SKM-1 treated with dmso at 0.1 percent for 144 hours (cell line): Measurements from ENCODE around the gene LRP8.

ENCODE experiments used
- DNase-seq: peaks from one replicate; lab custom pipeline; 2025; ENCODE audit not compliant: unreplicated experiment; lab: John Stamatoyannopoulos, UW

Gene LRP8

GRCh38 chr1:53324321-53324720 lies 3.5 kb downstream of the LRP8 start:
- no peak for DNase-seq

DNA sequence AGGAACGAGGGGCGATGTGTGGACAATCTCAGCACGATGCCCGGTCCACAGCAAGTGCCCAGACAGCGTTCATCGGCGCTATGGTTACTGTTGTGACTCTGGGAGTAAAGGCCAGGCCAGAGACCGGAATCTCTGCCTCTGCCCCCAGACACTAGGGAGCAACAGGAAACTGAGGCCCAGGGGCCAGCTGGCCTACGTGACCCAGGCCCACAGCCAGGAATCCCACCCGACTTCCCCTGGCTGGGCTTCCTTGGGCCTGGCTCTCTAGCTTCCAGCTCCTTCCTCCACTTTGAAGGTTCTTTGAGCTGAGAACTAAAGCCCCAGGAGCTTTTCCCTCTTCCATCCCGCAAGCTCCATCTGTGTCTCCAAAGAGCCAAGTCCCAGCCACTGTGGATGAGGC lies 4.6 kb downstream of the LRP8 start:
- DNase-seq: no peak

DNA sequence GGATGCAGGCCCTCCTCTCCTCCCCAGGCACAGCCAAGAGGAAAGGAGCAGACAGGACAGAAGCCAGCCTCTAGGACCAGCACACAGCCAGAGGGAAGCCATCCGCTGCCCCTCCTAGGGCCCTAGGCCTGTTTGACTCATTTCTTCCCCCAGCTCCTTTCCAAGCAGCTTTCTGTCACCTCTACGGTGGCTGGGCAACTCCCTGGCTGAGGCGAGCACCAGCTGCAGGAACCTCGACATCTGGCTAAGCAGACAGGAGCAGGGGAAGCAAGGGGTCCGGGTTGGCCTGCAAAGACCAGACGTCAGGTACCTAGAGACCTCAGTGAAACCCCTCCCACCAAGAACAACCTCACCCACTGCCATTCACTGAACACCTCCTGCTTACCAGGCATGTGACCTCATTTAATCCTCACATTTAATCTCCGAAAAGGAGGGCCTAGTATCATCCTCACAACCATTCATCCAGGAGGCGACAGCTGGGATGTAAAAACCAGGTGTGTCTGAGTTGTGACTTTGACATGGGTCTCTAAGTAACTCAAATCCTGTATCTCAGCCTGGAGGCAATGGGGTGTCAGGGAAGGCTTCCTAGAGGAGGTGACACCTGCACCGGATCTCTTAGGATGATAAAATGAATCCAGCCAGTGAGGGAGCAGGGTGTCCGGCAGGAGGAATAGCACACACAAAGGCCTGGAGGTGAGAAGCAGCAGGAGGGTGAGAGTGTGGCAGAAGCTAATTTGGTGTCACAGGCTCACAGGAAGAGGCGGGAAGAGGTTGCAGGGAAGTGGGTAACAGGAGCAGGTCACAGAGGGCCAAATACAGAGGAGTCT lies 5.9 kb downstream of the LRP8 start:
- no peak for DNase-seq

DNA sequence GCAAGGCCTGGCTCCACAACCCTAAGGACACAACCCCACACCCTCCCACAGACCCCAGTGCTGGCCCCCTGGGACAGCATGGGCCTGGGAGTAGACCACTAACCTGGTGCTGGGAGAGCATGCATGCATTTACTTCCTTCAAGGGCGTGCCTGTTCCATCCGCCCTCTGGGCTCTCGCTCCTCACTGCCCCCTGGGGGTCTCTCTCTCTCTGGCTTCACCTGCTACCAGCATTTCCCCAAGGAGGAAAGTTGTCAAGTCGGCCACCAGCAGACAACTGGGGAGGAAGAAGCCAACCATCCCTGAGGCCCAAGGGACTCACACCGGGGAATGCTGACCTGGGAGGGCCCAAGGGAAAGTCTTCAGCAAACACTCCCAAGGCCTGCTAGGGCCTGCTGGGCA lies 6.5 kb downstream of the LRP8 start:
- DNase-seq: no peak

GRCh38 chr1:53320646-53321045 lies 7.2 kb downstream of the LRP8 start:
- DNase-seq: no peak

DNA sequence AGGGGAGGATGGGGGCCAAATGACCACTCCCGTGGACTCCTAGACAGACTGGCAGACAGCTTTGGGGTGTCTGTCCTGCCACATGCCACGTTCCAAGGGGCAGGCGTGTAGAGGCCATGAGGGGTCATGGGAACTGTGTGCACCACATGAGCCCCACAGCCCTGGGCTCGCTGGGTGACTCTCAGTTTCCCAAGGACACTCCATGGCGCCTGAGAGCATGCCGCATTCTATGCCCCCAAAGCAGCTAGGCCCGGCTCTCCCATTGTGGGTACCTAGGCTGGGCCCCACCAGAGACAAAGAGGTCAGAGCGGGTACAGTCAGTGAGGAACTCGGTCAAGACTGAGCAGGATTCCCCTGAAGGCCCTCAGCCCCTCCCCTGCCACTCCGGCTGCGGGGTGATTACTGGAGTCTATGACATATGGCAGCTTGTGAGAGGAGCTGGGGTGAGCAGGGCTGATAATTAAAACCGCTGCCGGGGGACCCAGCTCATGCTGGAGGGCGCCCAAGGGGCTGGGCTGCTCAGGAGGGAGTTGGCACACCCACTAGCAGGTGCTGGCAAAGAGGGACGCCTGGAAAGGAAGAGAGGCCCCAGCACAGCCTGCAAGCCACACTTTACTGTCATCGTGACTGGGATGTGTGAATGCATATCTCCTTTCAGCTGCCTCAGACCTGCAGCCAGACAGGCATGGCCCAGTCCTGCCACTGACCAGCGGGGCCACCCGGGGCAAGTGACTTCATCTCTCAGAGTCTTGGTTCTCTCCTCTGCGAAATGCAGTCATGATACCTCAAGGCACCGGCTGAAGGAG lies 8.4 kb downstream of the LRP8 start:
- DNase-seq: no peak

- DNase-seq: no peak
Measured at GRCh38 chr1:53317646-53318539, 10.0 kb downstream of the LRP8 start.

GRCh38 chr1:53316766-53317581 lies 10.9 kb downstream of the LRP8 start:
- DNase-seq: no peak

- DNase-seq: no peak
Measured at GRCh38 chr1:53316424-53316765, 11.5 kb downstream of the LRP8 start.

DNA sequence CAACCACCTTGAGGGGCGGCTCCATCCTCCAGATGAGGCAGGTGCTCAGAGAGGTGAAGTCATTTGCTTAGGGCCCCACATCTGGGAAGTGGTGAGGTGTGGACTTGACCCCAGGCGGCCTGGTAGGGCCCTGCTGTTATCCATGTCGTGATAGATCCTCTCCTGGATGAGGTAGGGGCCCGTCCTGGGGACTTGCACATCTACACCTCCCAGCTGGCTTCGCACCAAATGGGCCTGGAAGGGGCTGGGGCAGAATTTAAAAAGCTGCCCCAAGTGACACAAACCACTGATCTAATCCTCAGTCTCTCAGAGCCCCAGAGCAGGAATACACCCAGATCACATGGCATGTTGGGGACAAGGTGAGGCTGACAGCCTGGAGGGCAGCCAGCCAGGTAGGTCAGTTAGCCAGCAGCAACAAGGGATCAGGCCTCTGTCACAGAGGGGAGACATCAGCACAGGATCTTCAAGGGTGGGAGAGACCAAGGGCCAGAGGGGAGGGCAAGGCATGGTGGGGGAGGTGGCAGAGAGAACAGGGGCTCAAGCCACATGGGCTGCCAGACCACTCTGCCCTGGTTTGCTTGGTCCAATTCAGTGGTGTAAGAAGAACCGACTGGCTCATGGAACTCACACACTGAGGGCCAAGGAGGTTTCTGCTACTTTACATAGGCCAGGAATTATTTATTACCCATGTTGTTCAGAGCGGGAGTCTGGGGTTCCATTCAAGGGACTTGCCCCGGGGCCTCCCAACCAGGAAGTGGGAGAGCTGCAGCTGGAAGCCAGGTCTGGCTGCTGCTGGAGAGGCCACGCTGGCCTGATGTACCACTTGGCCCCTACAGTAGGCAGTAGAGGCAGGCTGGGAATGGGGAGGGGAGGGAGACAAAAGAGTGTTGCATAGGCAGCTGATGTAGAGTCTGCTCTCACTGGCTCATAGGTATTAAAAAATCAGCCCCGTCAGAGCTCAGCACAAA lies 12.1 kb downstream of the LRP8 start:
- no peak for DNase-seq

DNA sequence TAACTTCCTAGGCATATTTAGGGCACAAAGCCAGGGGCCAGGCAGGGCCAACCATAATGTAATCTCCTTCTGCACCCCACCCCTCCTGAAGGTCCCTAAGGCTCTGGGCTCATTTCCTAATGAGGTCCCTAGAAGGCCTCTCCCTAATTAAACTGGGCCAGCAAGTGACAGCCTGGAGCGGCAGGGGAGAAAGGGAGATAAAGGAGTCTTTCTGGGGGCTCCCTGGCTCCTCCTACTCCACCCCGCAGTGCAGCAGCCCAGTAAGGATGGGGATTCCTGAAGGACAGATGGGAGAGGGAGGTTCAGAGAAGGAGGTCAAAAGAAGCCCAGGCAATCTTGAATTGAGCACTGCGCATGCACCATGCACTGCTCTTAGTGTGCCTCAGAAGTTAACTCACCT lies 12.8 kb downstream of the LRP8 start:
- no peak for DNase-seq

- DNase-seq: no peak
Measured at GRCh38 chr1:53314606-53315005, 13.3 kb downstream of the LRP8 start.

GRCh38 chr1:53314096-53314495 lies 13.8 kb downstream of the LRP8 start:
- DNase-seq: no peak

GRCh38 chr1:53313556-53313955 lies 14.3 kb downstream of the LRP8 start:
- no peak for DNase-seq

GRCh38 chr1:53311702-53312305 lies 16.1 kb downstream of the LRP8 start:
- DNase-seq: no peak

GRCh38 chr1:53310847-53311681 lies 16.8 kb downstream of the LRP8 start:
- DNase-seq: no peak

DNA sequence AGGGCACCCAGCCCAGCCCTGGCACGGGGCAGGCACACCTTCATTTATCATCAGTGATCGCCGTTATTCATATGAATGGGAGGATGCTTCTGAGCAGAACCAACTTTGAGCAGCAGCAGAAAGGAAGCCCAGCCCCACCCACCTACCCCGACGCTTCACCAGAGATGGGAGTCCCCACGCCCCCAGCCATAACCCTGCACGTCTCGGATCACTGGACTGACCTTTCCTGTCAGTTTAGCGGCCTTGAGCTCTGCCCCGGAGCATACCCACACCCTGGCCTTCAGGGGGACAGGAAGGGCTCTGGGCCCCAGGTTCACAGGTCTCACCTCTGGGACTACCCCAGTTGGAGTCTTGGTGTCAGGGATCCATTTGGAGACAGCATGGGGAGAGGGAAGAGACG lies 18.1 kb downstream of the LRP8 start:
- DNase-seq: no peak

DNA sequence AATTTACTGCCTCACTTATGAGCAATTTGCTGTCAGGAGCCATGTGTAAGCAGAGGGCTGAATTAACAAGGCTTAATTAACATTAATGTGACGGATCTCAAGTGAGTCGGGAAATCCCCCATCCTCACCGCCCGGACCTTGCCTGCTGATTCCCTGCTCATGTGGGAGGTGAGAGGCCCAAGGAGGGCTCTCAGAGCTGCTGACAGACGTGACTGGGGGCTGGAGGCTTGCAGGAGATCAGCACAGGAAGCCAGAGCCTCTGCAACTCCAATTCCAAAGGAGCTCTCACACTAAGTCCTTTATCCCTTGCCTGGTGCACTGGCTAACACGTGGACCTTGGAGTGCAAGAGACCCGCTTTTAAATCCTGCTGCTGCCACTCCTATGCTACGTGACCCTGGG lies 19.4 kb downstream of the LRP8 start:
- DNase-seq: no peak
